ENCODE results near the gene KNL1.

GRCh38 chr15:40680151-40680550, 86.1 kb downstream of the KNL1 start:
- TF ChIP-seq MEF2B (IDR thresholded peaks at IDR 0.05; ENCODE audit: partially characterized antibody, poor library complexity, severe bottlenecking) (no peak), EP300 (IDR thresholded peaks at IDR 0.05; ENCODE audit: borderline replicate concordance in 1 of 2, control insufficient read depth in 1 of 2, low read depth in 2 of 2, low read length in 2 of 2) (no peak), RFX5 (IDR thresholded peaks at IDR 0.05; ENCODE audit: low read depth, low read length) (no peak), USF2 (IDR thresholded peaks at IDR 0.05; ENCODE audit: borderline replicate concordance, low read depth, low read length) (no peak), E2F4 (IDR thresholded peaks at IDR 0.05; ENCODE audit: low read depth, low read length) (no peak), CBX5 (IDR thresholded peaks at IDR 0.05; ENCODE audit: low read depth) (no peak), RAD51 (IDR thresholded peaks at IDR 0.05) (no peak), TAF1 (IDR thresholded peaks at IDR 0.05; ENCODE audit: borderline replicate concordance, low read depth, low read length) (no peak), ATF3 (IDR thresholded peaks at IDR 0.05; ENCODE audit: borderline replicate concordance, extremely low read depth, low read depth, low read length) (no peak), CTCF (IDR thresholded peaks at IDR 0.05 in 2 of 3, conservative IDR thresholded peaks at IDR 0.05 in 1 of 3; ENCODE audit: control insufficient read depth in 2 of 3, extremely low read depth in 1 of 3, insufficient read depth in 1 of 3, low read depth in 3 of 3, low read length in 3 of 3) (no peak), NRF1 (conservative IDR thresholded peaks at IDR 0.05; ENCODE audit: low read depth, low read length) (no peak)

Measured in GM12878 (cell line).